DOHH2 (cell line): ENCODE measurements around the gene SELENON.

ENCODE experiments used
- H3F3A ChIP-seq: fragments of 200-600 bp; sonication (generic), shearing (Covaris generic); 2 replicates; pipeline ENCODE4 v1.6.0; 2016; ENCODE audit warnings: antibody characterized with exemption, mild to moderate bottlenecking; ENCODE audit not compliant: control insufficient read depth, insufficient read depth
- H3K27ac ChIP-seq: fragments of 200-600 bp; sonication (generic); 2 replicates; pipeline ENCODE4 v1.5.1; 2014; ENCODE audit warnings: low read depth, mild to moderate bottlenecking, low read length, moderate library complexity
- H3K27me3 ChIP-seq: fragments of 200-600 bp; sonication (generic); 2 replicates; pipeline ENCODE4 v1.6.1; 2014; ENCODE audit warnings: mild to moderate bottlenecking, low read length, mixed read lengths; ENCODE audit not compliant: control insufficient read depth
- H3K36me3 ChIP-seq: fragments of 200-600 bp; sonication (generic); 2 replicates; pipeline ENCODE4 v1.6.1; 2014; ENCODE audit warnings: mild to moderate bottlenecking, low read length, moderate library complexity, mixed read lengths; ENCODE audit not compliant: control insufficient read depth
- H3K4me1 ChIP-seq: fragments of 200-600 bp; sonication (generic); 2 replicates; pipeline ENCODE4 v1.6.1; 2014; ENCODE audit warnings: mild to moderate bottlenecking, low read length, mixed read lengths; ENCODE audit not compliant: control insufficient read depth
- H3K4me2 ChIP-seq: fragments of 200-600 bp; sonication (generic); 2 replicates; pipeline ENCODE4 v1.6.0; 2014; ENCODE audit warnings: mild to moderate bottlenecking, low read length, moderate library complexity
- H3K4me3 ChIP-seq: fragments of 200-600 bp; sonication (generic); 2 replicates; pipeline ENCODE4 v1.5.1; 2014; ENCODE audit warnings: mild to moderate bottlenecking, low read length, mixed read lengths
- H3K79me2 ChIP-seq: fragments of 200-600 bp; sonication (generic); 2 replicates; pipeline ENCODE4 v1.6.1; 2014; ENCODE audit warnings: mild to moderate bottlenecking, low read length, mixed read lengths; ENCODE audit not compliant: control insufficient read depth
- H3K9me2 ChIP-seq: fragments of 200-600 bp; sonication (generic); replicated peaks from 2 replicates; pipeline ENCODE4 v1.6.1; 2014; ENCODE audit warnings: mild to moderate bottlenecking, low read length, mixed read lengths; ENCODE audit not compliant: control insufficient read depth
- H3K9me3 ChIP-seq: fragments of 200-600 bp; sonication (generic); 2 replicates; pipeline ENCODE4 v1.6.1; 2014; ENCODE audit warnings: antibody characterized with exemption, low read length, mixed read lengths; ENCODE audit not compliant: control insufficient read depth, insufficient read depth
- H4K20me1 ChIP-seq: fragments of 200-600 bp; sonication (generic); 2 replicates; pipeline ENCODE4 v1.6.0; 2014; ENCODE audit warnings: low read depth, mild to moderate bottlenecking, antibody characterized with exemption, low read length, moderate library complexity; ENCODE audit not compliant: control insufficient read depth, insufficient read depth
- CTCF ChIP-seq: fragments of 200-600 bp; sonication (generic); IDR thresholded peaks from one replicate; pipeline ENCODE4 v1.5.1; 2014; ENCODE audit warnings: antibody characterized with exemption, mild to moderate bottlenecking, low read depth, low read length; ENCODE audit not compliant: poor library complexity, severe bottlenecking
- EZH2phosphoT487 ChIP-seq: fragments of 200-600 bp; sonication (generic); IDR thresholded peaks from 2 replicates; pipeline ENCODE4 v1.6.1; 2017; ENCODE audit warnings: borderline replicate concordance, mild to moderate bottlenecking, antibody characterized with exemption, low read length, moderate library complexity, mixed read lengths

The SELENON gene

GRCh38 chr1:25854554-25854953, 54.6 kb downstream of the SELENON start:
- no peaks in the 10 kb centered on the region for H3F3A ChIP-seq
- peaks cover 87% of the 10 kb centered on the region for H3K79me2 ChIP-seq
- no peaks in the 10 kb centered on the region for H3K27me3 ChIP-seq
- H4K20me1 ChIP-seq: no peaks in the 10 kb centered on the region
- H3K36me3 ChIP-seq: peaks cover 4% of the 10 kb centered on the region; the same call in 1 of the 2 replicates
- no peak overlapping the region for H3K4me3 ChIP-seq
- no peak overlapping the region for H3K27ac ChIP-seq
- H3K4me1 ChIP-seq: peaks cover 6% of the 10 kb centered on the region
- H3K9me3 ChIP-seq: no peaks in the 10 kb centered on the region
- TF ChIP-seq CTCF: no peak
- no peak for TF ChIP-seq EZH2phosphoT487
- H3K9me2 ChIP-seq: no peaks in the 10 kb centered on the region
- H3K4me2 ChIP-seq: no peak overlapping the region

GRCh38 chr1:25856856-25857255, 56.9 kb downstream of the SELENON start:
- H3K4me1 ChIP-seq: peaks cover 27% of the 10 kb centered on the region

GRCh38 chr1:25858494-25858893, 58.5 kb downstream of the SELENON start:
- H3K4me1 ChIP-seq: peaks cover 27% of the 10 kb centered on the region
- peaks cover 58% of the 10 kb centered on the region for H3K79me2 ChIP-seq
- no peaks in the 10 kb centered on the region for H3F3A ChIP-seq
- H3K27me3 ChIP-seq: no peaks in the 10 kb centered on the region
- H3K4me3 ChIP-seq: peak overlapping the region; percentile 81
- no peaks in the 10 kb centered on the region for H4K20me1 ChIP-seq
- TF ChIP-seq CTCF (no peak), EZH2phosphoT487 (no peak)
- peak overlapping the region; percentile 74 for H3K4me2 ChIP-seq
- H3K27ac ChIP-seq: peak overlapping the region; percentile 35
- no peaks in the 10 kb centered on the region for H3K9me2 ChIP-seq
- no peaks in the 10 kb centered on the region for H3K9me3 ChIP-seq
- H3K36me3 ChIP-seq: peaks cover 3% of the 10 kb centered on the region; the same call in 1 of the 2 replicates

More at GRCh38 chr1:25856856-25857255, 56.9 kb downstream of the SELENON start:
- Histone ChIP-seq H3F3A (no peaks in the 10 kb centered on the region), H3K79me2 (peaks cover 73% of the 10 kb centered on the region), H3K4me3 (no peak overlapping the region), H3K4me2 (no peak overlapping the region), H4K20me1 (no peaks in the 10 kb centered on the region), H3K9me3 (no peaks in the 10 kb centered on the region), H3K9me2 (no peaks in the 10 kb centered on the region), H3K36me3 (peaks cover 4% of the 10 kb centered on the region; the same call in 1 of the 2 replicates), H3K27me3 (no peaks in the 10 kb centered on the region), H3K27ac (no peak overlapping the region)
- TF ChIP-seq EZH2phosphoT487 (no peak), CTCF (no peak)
